Measurements from ENCODE around the gene PRAMEF17.
"Not testable (repeated sequence)": the region's sequence is repeated elsewhere in the genome, so short reads cannot be mapped to it uniquely, and the experiment has no call there.

DNA sequence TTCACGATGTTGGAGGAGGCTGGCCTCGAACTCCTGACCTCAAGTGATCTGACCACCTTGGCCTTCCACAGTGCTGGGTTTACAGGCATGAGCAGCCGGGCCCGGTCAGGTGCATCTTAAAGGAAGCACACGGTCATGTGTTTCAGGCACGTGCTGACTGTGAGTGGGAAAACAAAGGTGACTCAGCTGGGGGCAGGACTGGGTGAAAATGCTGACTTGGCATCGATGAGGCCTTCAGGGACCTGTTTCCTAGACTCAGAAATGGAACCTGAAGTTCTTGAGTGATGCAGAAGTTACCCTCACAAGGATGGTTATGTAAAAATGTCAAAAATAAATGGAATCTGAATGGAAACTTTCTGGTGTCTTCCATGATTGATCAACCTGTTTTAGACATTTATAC is 3.6 kb downstream of the PRAMEF17 start:
- TF ChIP-seq, protein P1, sequence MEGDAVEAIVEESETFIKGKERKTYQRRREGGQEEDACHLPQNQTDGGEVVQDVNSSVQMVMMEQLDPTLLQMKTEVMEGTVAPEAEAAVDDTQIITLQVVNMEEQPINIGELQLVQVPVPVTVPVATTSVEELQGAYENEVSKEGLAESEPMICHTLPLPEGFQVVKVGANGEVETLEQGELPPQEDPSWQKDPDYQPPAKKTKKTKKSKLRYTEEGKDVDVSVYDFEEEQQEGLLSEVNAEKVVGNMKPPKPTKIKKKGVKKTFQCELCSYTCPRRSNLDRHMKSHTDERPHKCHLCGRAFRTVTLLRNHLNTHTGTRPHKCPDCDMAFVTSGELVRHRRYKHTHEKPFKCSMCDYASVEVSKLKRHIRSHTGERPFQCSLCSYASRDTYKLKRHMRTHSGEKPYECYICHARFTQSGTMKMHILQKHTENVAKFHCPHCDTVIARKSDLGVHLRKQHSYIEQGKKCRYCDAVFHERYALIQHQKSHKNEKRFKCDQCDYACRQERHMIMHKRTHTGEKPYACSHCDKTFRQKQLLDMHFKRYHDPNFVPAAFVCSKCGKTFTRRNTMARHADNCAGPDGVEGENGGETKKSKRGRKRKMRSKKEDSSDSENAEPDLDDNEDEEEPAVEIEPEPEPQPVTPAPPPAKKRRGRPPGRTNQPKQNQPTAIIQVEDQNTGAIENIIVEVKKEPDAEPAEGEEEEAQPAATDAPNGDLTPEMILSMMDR (IDR thresholded peaks at IDR 0.05; ENCODE audit: low read depth, low read length): not testable (repeated sequence)
- TF ChIP-seq EZH2phosphoT487 (IDR thresholded peaks at IDR 0.05; ENCODE audit: low read depth): not testable (repeated sequence)
